Islet precursor cell (in vitro differentiated cells): ENCODE data around the gene HNF4A.

ENCODE experiments used
- DNase-seq: peaks from one replicate; pipeline ENCODE4 v3.0.0-alpha.2; 2018

Gene HNF4A

DNA sequence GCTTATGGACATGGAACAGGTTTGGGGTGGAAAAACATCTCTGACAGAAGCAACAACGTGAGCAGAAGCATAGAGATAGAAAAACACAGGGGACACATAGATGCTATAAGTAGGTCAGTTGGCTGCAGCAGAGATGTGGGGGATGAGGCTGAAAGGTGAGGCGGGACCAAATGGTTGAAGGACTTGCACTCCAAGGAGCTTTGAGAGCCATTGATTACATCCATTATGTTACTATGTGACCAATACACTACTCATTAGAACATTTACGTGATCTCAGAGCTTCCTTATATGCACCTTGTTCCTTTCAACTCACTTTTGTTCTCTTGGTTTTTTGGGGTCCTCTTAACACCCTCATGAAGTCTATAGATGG, 72.3 kb downstream of the HNF4A start:
- DNase-seq = no peak

DNA sequence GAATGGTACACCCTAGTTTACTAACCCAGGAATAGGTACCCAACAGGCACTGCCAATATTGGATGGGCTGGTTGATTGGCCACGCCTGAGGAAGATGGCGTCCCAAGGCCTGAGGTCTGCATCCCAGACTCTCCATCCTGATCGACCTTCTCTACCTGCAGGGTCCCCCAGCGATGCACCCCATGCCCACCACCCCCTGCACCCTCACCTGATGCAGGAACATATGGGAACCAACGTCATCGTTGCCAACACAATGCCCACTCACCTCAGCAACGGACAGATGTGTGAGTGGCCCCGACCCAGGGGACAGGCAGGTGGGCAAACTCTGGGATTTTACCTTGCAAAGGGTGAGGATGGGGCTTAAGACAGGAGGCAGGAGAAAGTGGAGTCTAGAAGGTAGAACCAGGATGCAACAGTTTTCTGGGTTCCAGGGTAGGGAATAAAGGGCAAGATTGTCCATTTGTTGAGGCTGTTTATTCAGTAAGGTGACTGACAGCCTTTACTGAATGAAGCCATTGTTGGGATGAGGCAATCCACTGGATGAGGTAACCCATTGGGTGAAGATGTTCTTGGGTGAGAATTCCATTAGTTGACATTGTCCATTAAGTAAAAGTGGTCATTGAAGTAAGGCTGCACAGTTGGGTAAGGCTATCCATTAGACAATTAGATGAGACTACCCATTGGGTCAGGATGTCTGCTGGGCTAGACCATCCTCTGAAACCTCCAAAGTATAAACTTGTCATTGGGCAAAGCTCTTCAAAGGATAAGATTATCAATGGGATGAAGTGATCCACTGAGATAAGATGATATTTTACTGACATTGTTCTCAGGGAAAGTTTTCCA, 72.9 kb downstream of the HNF4A start:
- no peak for DNase-seq

DNA sequence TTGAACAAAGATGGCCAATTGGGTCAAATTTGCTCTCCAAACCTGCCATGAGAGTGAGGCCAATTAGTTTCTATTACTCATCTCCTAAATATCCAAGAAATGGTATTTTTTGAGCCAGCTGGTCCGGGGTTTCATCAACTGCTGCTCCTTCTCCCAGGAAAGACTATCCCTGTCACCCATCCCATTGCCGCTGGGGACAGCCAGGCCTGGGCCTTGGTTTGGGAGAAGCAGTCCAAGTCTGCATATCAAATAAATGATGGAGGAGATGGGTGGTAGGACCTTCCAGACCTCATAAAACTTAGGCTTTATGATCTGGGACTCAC, 73.5 kb downstream of the HNF4A start:
- DNase-seq = no peak

DNA sequence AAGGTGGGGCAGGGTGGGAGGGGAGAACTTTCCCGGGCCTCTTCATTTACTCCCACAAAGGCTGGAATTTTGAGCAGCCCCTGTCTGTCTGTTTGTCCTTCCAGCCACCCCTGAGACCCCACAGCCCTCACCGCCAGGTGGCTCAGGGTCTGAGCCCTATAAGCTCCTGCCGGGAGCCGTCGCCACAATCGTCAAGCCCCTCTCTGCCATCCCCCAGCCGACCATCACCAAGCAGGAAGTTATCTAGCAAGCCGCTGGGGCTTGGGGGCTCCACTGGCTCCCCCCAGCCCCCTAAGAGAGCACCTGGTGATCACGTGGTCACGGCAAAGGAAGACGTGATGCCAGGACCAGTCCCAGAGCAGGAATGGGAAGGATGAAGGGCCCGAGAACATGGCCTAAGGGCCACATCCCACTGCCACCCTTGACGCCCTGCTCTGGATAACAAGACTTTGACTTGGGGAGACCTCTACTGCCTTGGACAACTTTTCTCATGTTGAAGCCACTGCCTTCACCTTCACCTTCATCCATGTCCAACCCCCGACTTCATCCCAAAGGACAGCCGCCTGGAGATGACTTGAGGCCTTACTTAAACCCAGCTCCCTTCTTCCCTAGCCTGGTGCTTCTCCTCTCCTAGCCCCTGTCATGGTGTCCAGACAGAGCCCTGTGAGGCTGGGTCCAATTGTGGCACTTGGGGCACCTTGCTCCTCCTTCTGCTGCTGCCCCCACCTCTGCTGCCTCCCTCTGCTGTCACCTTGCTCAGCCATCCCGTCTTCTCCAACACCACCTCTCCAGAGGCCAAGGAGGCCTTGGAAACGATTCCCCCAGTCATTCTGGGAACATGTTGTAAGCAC, 74.1 kb downstream of the HNF4A start:
- no peak for DNase-seq

DNA sequence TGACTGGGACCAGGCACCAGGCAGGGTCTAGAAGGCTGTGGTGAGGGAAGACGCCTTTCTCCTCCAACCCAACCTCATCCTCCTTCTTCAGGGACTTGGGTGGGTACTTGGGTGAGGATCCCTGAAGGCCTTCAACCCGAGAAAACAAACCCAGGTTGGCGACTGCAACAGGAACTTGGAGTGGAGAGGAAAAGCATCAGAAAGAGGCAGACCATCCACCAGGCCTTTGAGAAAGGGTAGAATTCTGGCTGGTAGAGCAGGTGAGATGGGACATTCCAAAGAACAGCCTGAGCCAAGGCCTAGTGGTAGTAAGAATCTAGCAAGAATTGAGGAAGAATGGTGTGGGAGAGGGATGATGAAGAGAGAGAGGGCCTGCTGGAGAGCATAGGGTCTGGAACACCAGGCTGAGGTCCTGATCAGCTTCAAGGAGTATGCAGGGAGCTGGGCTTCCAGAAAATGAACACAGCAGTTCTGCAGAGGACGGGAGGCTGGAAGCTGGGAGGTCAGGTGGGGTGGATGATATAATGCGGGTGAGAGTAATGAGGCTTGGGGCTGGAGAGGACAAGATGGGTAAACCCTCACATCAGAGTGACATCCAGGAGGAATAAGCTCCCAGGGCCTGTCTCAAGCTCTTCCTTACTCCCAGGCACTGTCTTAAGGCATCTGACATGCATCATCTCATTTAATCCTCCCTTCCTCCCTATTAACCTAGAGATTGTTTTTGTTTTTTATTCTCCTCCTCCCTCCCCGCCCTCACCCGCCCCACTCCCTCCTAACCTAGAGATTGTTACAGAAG, 75.0 kb downstream of the HNF4A start:
- DNase-seq = no peak

DNA sequence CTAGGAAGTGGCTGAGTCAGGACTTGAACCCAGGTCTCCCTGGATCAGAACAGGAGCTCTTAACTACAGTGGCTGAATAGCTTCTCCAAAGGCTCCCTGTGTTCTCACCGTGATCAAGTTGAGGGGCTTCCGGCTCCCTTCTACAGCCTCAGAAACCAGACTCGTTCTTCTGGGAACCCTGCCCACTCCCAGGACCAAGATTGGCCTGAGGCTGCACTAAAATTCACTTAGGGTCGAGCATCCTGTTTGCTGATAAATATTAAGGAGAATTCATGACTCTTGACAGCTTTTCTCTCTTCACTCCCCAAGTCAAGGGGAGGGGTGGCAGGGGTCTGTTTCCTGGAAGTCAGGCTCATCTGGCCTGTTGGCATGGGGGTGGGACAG, 75.6 kb downstream of the HNF4A start:
- no peak for DNase-seq

DNA sequence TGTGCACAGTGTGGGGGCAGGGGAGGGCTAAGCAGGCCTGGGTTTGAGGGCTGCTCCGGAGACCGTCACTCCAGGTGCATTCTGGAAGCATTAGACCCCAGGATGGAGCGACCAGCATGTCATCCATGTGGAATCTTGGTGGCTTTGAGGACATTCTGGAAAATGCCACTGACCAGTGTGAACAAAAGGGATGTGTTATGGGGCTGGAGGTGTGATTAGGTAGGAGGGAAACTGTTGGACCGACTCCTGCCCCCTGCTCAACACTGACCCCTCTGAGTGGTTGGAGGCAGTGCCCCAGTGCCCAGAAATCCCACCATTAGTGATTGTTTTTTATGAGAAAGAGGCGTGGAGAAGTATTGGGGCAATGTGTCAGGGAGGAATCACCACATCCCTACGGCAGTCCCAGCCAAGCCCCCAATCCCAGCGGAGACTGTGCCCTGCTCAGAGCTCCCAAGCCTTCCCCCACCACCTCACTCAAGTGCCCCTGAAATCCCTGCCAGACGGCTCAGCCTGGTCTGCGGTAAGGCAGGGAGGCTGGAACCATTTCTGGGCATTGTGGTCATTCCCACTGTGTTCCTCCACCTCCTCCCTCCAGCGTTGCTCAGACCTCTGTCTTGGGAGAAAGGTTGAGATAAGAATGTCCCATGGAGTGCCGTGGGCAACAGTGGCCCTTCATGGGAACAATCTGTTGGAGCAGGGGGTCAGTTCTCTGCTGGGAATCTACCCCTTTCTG, 76.2 kb downstream of the HNF4A start:
- DNase-seq = no peak

DNA sequence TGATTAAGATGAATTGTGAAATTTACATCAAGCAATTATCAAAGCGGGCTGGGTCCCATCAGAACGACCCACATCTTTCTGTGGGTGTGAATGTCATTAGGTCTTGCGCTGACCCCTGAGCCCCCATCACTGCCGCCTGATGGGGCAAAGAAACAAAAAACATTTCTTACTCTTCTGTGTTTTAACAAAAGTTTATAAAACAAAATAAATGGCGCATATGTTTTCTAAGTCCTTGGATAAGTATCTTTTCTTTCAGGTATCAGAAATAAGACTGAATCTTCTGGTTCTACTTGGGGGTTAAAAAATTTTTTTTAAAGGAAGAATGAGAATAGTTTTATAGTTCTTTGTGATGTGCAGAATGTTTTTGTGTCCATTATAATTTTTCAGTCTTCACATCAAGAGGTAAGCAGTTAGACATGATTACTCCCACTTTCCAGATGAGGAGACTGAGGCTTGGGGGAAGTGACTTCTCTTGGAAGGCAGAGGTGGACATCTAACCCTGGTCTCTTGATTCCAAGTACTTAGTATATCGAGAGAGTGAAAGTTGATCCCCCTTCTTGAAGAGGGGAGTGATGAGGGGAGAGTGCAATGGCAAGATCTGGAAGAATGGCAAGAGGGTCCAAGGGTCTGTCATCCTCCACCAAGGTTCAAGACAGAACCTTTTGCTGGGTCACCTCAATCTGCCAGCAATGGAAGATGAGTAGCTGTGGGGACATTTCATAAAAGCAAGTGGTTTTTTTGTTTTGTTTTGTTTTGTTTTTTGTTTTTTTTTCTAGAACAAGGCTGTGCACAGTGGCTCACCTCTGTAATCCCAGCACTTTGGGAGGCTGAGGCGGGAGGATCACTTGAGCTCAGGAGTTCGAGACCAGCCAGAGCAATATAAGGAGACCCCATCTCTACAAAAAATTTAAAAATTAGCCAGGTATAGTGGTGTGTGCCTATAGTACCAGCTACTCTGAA, 77.4 kb downstream of the HNF4A start:
- DNase-seq = no peak

DNA sequence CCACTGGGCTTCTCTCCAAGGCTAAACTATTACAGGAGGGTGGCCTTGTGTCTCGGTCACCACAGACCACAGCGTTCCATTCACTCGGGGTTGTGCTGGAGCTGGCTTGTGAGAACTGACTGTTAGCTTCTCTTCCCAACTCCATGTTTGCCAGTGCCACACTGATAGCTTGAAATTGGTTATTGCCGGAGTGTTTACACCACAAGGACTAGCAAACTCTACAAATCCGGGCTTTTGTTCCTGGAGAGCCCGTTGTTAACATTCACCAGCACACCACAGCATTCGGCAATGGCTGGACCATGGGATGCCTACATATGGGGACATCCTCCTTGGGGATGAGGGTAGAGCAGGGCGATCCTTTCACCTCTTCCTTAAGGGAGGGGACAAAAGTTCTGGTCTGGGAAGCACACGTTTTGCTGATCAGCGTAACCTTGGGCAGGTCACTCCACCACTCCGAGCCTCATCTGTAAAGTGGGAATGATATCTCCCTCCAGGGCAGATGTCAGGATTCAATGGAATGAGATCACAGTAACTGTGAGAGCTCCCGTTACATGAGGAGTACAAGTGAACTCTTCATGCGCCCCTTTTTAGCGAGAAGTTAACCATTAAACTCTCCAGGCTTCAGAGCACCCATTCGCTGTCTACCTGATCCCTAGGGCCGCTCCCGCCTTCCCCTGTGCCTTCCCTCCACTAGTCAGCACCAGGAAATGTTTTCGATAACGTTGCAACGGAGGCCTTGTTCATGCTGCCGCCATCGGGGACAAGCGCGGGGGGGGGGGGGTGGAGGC, 78.4 kb downstream of the HNF4A start:
- no peak for DNase-seq

DNA sequence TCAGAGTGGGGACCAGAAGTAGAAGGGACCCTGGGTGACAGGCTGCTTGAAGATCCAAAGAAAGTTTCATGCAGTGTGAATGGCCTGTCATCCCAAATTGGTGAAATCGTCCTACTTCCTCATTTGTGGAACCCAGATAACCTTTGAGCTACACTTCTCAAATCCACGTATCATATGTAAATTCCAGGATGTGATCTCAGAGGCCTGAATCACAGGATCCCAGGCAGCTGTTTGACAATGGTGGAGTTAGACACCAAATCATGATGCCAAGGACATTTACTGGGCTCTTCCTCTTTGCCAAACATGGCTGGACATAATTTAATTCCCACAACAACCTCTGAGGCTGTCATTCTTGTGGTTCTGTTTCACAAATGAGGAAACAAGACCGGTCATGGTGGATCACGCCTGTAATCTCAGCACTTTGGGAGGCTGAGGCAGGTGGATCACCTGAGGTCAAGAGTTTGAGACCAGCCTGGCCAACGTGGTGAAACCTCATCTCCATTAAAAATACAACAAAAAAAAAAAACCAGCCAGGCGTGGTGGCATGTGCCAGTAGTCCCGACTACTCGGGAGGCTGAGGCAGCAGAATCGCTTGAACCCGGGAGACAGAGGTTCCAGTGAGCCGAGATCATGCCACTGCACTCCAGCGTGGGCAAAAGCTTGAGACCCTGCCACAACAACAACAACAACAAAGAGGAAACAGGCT, 80.3 kb downstream of the HNF4A start:
- DNase-seq = no peak

DNA sequence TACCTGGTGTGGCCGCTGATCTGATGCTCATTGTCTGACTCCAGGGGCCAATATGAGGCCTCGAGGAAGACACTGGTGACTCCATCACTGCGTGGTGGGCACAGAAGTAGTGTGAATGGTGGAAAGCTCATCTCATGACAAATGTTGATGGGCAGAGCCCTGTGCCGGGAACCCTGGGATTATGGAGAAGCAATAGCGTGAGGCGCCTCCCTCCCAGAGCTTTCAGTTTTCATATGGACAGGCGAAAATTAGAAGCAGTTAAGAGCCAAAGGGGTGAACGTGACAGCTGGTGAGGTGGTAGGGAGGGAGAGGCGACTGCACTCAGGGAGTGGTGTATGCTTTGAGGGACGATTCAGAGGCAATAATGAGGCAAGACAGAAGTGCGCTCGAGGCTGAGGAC, 80.9 kb downstream of the HNF4A start:
- DNase-seq = no peak

DNA sequence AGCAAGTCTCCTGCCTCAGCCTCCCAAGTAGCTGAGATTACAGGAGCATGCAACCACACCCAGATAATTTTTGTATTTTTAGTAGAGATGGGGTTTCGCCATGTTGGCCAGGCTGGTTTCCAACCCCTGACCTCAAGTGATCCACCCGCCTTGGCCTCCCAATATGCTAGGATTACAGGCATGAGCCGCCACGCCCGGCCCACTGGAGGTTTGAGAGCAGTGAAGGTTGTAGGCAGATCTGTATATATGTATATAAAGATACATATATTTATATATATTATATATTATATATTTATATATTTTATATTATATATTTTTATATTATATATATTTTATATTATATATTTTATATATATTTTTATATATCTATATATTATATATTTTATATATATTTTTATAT, 82.0 kb downstream of the HNF4A start:
- no peak for DNase-seq

DNA sequence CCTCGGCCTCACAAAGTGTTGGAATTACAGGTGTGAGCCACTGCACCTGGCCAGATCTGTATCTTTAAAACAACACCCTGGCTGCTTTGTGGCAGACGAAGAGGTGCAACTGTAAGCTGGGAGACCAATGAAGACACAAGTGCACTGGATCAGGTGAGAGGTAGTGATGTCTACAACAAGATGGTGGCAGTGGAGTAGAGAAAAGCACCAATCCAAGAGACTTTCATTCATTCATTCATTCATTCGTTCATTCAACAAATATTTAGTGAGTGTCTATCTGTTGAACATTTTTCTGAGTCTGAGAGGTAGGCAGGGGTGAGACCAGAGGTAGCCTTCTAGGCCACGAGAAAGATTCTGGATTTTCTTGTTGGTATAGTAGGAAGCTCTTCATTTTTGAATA, 83.3 kb downstream of the HNF4A start:
- no peak for DNase-seq

DNA sequence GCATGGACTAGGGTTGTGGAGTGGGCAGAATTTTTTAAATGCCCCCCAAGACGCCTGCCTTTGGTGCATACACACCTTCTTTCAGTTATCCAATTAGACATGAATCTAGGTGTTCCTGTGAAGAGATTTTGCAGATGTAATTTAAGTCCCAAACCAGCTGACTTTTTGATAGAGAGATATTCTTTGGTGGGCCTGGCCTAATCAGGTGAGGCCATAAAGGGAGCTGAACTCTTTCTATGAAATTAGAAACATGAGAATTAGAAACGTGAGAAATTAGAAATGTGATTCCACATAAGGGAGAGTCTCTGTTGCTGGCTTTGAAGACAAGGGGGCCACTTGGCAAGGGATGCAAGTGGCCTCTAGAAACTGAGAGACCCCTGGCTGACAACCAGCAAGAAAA, 83.8 kb downstream of the HNF4A start:
- DNase-seq = no peak

DNA sequence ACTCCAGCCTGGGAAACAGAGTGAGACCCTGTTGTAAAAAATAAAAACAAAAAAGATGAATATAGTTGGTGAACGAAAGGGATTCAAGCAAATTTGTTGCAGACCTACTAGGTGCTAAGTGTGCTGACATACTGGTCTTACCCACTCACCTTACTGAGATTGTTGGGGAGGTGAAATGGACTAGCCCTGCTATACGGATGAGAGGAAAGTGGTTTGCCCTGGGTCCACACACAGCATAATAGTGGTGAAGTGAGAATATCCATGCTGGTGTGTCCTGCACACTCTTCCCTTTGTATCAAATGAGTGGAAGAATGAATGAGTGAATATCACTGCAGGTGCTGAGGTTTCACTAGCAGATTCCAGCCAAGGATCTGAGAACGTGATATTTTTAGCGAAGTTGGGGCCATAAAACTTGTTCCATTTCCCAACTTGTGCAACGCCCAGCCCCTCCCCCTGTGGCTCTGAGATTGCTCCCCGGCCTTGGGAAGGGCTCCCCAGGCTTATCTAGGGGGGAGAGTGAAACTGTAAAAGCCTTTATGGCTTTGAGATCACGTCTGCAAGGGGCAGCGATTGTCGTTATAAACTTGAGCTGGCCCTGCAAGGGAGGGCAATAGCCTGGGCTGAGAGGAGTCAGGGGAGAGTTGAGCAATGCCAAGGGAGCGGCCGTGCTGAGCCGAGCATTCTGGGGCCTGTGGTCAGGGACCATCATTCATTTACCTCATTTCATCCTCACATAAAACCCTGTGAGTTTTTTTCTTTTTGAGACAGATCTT, 87.0 kb downstream of the HNF4A start:
- no peak for DNase-seq

DNA sequence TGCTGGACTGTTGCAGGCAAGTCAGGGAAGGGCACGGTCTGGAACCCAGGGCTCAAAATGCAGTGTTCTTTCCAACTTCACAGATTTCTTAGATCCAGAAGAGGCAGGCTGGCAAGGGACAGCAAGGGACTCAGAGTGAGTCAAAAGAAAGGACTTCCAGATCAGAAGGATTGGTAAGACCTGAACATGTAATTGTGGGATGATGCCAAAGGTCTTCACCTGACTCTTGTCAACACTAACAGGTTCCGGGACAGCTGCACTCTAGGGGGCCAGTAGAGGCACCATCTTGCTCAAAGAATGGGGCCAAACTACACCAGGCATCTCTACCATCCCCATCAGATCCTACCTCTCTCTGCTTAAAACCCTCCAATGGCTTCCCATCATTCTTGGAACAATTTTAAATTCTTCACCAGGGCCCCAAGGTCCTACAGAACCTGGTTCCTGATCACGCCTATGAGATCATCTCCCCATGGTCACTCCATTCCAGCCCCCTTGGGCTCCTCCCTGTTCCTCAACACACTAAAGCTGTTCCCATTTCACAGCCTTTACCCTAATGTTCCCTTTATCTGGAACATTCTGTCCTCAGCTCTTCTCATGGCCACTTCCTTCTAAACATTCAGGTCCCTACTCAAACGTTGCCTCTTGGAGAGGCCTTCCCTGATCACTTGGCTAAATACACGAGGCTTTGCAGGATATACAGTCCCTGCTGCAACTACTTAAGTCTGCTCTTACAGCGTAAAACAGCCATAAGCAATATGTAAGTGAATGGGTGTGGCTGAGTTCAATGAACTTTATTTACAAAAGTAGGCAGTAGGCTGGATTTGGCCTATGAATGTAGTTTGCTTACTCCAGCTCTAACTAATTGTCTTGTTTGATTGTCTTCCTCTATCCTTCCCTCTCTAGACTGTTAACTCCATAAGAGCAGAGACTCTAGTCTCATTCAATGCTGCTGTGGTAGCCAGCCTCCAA, 90.5 kb downstream of the HNF4A start:
- DNase-seq = no peak

DNA sequence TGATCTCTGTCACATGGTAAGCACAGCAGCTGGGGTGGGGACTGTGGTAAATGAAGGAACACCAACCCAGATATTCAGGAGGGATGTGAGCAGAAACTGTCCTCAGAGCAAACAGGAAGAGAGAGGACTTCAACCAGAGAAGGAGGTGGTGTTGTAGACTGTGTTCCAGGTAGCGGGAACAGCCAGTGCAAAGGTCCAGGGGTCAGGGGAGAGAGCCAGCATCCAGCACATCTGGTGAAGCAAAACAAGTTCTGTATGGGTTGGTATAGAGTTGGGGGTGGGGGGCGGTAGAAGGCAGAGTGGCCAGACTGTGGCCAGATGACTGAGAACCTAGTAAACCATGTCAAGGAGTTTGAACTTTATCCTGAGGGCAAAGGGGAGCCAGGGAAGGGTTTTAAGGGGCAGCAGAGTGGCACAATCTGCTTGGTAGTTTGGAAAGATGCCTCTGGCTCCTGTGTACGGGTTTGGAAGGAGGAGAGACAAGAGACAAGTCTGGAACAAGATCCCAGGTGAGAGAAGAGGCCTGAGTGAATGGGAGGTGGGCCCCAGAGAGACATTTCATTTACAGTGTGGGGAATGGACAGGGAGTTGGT, 92.4 kb downstream of the HNF4A start:
- DNase-seq = no peak
